Activated naive CD4-positive, alpha-beta T cell treated with Interleukin-2 at 50 U/mL for 16 hours (primary cell): Measurements from ENCODE around the gene CDK14.

ENCODE experiments used
- DNase-seq: peaks from one replicate; pipeline ENCODE4 v3.0.0-alpha.2; 2020

CDK14 gene

DNA sequence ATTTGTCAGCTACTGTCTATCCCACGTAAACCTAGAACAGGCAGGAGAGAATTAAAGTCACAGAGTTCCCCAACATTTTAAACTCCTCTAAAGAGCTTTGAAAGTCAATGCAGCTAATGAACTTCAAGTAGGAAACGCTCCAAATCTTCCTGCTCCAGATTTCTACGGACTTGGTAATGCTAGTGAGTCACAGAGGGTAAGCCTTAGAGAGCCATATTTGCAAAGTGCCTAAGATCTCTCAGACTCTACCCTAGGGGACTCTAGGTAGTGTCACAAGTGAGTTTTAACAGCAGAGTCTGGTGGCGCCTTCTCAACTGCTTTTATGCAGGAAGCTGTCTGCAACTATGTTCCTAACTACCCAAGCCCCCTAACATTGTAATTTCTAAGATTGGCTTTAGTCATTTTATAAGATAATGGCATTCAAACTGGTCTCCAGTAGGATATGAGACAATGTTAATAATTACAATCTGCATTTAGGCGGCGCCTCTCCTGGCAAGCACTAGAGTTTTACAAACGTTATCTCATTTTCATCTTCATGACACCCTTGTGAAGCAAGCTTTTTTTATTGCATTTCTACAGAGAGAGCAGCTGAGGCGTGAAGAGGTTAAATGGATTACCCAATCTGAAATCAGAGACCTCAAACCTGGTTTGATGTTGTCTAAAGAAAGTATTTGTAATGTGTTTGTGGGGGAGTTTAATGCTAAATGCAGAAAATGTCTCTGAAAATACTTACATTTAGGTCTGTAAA lies 646.1 kb downstream of the CDK14 start:
- no peak for DNase-seq

DNA sequence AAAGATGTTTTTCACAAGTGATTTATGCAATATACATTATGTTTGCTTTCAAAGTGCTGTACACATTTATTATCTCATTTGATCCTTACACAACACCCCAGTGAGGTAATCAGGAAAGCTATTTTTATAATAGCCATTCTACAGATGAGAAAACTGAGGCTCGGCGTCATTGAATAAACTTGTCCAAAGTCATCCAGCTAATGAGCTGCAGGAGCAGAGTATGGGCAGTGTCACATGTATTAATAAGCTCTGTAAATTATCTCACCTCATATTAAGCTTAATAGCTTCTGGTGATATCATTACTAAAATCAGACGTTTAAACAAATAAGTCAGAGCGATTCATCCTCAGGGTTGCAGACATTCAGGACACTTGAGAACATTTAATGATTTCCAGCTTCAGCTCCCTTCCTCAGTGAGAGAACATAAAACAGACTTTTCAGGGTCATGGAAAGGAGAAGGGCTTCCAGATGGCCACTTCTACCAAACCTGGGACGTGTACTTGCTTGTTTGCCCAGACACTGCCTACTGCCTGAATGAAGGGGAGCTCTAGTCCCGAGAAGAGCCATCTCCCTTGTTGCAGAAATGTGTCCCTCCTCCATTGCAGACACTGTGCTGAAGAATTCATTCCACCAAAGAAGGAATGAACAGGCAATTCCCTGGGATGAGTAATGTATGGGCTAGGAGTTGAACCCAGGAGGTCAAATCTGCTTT lies 647.6 kb downstream of the CDK14 start:
- DNase-seq = no peak

DNA sequence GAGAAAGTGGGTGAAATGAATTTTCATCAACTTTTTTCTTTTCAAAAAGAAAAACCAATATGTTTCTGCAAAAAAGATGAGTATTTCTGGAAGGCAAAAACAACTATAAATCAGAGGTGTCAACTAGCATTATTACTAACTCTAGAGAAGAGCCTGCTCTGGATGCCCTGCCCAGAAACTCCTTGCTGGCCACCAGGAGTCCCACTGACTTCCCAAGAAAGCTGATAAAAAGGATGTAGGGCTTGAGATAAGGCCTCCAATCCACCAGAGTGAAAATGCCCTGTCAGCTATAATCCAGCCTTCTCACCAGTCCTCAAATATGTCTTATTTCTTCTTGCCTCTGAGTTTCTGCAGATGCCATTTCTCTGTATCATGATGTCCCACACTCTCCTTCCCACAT lies 651.4 kb downstream of the CDK14 start:
- no peak for DNase-seq

DNA sequence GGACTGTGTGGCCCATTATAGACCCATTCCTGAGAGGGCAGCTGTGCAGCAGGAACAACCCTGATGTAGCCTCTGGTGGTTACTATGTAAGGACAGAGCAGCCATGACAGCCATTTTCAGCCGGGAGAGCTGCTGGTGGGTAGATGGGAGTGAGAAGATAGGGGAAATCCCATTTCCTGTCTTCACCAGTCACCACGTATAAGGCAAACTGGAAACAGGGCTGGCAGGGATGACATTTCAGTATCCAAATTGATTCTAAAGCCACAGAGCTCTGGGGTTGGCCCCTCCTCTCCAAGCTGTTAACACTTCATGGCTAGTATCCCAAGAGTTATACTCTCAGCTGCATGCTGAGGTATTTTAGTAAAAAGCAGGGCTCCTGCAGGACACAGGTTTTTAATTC lies 652.9 kb downstream of the CDK14 start:
- DNase-seq = no peak

DNA sequence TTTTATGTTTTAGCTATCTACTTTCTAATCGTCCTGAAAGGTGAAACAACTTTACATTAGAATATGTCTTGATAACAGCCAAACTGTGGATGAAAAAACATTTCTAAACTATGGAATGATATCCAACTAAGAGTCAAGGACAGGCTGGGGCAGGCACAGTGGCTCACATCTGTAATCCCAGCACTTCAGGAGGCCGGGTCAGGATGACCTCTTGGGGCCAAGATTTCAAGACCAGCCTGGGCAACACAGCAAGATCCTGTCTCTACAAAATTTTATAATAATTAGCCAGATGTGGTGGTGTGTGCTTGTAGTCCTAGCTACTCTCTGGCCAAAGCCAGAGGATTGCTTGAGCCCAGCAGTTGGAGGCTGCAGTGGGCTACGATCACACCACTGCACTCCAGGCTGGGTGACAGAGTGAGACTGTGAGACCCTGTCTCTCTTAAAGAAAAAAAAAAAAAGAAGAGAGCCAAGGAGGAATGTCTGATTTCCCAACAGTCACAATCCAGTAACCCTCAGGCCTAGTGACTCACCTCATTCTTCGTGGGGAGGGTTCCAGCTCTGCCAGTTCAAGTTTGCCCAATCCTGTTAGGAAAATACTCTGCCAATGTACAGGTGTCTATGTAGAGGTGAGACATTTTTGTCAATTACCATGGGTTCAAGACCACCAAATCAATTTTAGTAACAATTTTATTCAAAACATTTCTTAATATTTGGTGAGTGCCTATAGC lies 653.5 kb downstream of the CDK14 start:
- DNase-seq = no peak

DNA sequence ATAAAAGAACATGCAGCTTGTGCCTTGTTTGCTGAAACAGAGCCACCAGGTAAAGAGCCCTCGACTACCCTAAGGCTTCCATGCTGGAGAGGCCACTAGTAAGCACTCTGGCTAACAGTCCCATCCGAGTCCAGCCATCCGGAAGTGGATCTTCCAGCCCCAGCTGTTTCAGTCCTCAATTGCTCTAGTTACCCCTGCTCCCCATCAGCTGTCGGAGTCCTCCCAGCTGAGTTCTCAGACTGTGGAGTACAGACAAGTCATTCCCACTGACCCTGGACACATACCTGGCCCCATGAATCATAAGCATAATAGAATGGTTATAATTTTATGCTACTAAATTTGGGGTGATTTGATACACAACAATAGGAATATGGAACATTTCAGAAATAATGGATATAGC lies 654.6 kb downstream of the CDK14 start:
- no peak for DNase-seq

DNA sequence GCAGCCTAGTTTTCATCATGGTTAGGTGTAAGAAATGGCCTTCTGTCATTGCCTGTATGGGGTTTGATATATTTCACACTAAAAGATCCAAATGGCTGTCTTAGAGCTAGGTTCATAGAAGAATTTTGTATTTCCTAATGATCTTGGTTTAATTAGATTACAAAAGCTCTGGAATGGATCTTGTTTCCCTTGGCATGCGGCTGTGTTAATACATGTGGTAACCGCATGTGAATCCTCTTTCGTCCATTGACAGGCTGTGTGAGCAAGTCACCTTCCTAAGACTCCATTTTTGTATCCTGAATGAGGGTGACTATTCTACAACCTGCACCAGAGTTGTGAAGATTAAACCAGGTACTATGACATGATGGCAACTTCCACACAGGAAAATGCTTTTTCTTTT lies 655.8 kb downstream of the CDK14 start:
- no peak for DNase-seq
